Panc1 (cell line): ENCODE results near the gene PROK1. TPM values are rescaled to one million over a fixed set of nuclear protein-coding genes. Genes with fewer than 3 reads are reported as not detected.

Experiments
- ATAC-seq: fragments of 200-7000 bp; cut with Tn5 transposase; 2 replicates; pipeline ENCODE4 v1.9.1; 2020; ENCODE audit warnings: mild to moderate bottlenecking, moderate library complexity
- BruUV-seq: library from RNA; stranded (reverse); fragments of 400-500 nt; replicated peaks from 2 replicates; lab custom pipeline; 2021; lab: Mats Ljungman, UMichigan
- CTCF ChIA-PET: fragments of 300-600 bp; sonication (Branson Sonifier 250); formaldehyde crosslinking; loops from one replicate; lab custom pipeline; 2022; ENCODE audit warnings: antibody characterized with exemption; lab: Charles Lee
- POLR2A ChIA-PET: fragments of 300-600 bp; sonication (Branson Sonifier 250); formaldehyde crosslinking; loops from one replicate; lab custom pipeline; 2022; ENCODE audit warnings: antibody characterized with exemption; lab: Charles Lee
- DNase-seq: peaks from one replicate; pipeline ENCODE4 v3.0.0-alpha.2; 2010; ENCODE audit warnings: low read depth, low spot score
- H3K27ac ChIP-seq: 2 replicates; pipeline ENCODE4 v1.5.1; 2011; ENCODE audit warnings: mild to moderate bottlenecking, low read length, inconsistent platforms
- H3K27me3 ChIP-seq: fragments of 200-500 bp; sonication (Bioruptor generic); 2 replicates; pipeline ENCODE4 v1.6.0; 2014; ENCODE audit warnings: low read length, inconsistent platforms; ENCODE audit not compliant: control insufficient read depth, insufficient read depth
- H3K36me3 ChIP-seq: fragments of 200-500 bp; sonication (Bioruptor generic); 2 replicates; pipeline ENCODE4 v1.5.1; 2014; ENCODE audit warnings: inconsistent platforms, mild to moderate bottlenecking, low read length, moderate library complexity; ENCODE audit not compliant: control insufficient read depth, insufficient read depth
- H3K4me1 ChIP-seq: 2 replicates; pipeline ENCODE4 v1.5.1; 2011; ENCODE audit warnings: inconsistent platforms, mild to moderate bottlenecking, low read length, moderate library complexity; ENCODE audit not compliant: control insufficient read depth, insufficient read depth
- H3K4me3 ChIP-seq, 2 experiments: 2 replicates each; pipeline ENCODE4 v1.5.1; 2011 to 2012; ENCODE audit warnings: low read depth in 2 of 2, low read length in 2 of 2, mild to moderate bottlenecking in 2 of 2, inconsistent platforms in 1 of 2, moderate library complexity in 1 of 2
- H3K9me3 ChIP-seq: fragments of 200-500 bp; sonication (Bioruptor generic); 2 replicates; pipeline ENCODE4 v1.5.1; 2014; ENCODE audit warnings: low read depth, mild to moderate bottlenecking, inconsistent platforms, low read length, moderate library complexity; ENCODE audit not compliant: control insufficient read depth, insufficient read depth
- POLR2AphosphoS5 ChIP-seq: IDR thresholded peaks from 2 replicates; pipeline ENCODE4 v1.6.1; 2012; ENCODE audit warnings: mild to moderate bottlenecking, low read depth, low read length, moderate library complexity
- SIN3A ChIP-seq: IDR thresholded peaks from 2 replicates; pipeline ENCODE4 v1.6.1; 2012; ENCODE audit warnings: low read depth, mild to moderate bottlenecking, low read length, moderate library complexity, borderline replicate concordance; ENCODE audit not compliant: insufficient read depth
- TCF7L2 ChIP-seq: IDR thresholded peaks from 2 replicates; pipeline ENCODE4 v1.6.1; 2011; ENCODE audit warnings: mild to moderate bottlenecking, low read depth, low read length, inconsistent platforms
- in situ Hi-C: cut with HindIII; loops from 2 replicates; pipeline ENCODE4 v1.10.0; 2016; ENCODE audit warnings: low sequenced_read_pairs, low pct_unique_long_range_greater_than_20kb
- intact Hi-C: fragments of 100-400 bp; cut with micrococcal nuclease; formaldehyde crosslinking; loops from one replicate; pipeline ENCODE4 v1.10.0; 2022; ENCODE audit not compliant: unreplicated experiment
- total RNA-seq: library from RNA; stranded (reverse); gene quantifications from one replicate; pipeline ENCODE4 v1.2.1, GENCODE V29; 2021; ENCODE audit not compliant: unreplicated experiment
- TF ChIP-seq, protein P1 (sequence below), 2 experiments: IDR thresholded peaks; 2 replicates each; pipeline ENCODE4 v1.6.1; 2011 to 2012; ENCODE audit warnings: low read depth in 2 of 2, control low read depth in 1 of 2, low read length in 1 of 2, mild to moderate bottlenecking in 1 of 2, moderate library complexity in 1 of 2; ENCODE audit not compliant: insufficient read depth in 1 of 2
- TF ChIP-seq, protein P2 (sequence below): fragments of 450-650 bp; IDR thresholded peaks from 2 replicates; pipeline ENCODE4 v1.5.1; 2017; ENCODE audit warnings: mild to moderate bottlenecking

Gene PROK1
- total RNA-seq, 1 experiment from 2014 or later = not detected

DNA sequence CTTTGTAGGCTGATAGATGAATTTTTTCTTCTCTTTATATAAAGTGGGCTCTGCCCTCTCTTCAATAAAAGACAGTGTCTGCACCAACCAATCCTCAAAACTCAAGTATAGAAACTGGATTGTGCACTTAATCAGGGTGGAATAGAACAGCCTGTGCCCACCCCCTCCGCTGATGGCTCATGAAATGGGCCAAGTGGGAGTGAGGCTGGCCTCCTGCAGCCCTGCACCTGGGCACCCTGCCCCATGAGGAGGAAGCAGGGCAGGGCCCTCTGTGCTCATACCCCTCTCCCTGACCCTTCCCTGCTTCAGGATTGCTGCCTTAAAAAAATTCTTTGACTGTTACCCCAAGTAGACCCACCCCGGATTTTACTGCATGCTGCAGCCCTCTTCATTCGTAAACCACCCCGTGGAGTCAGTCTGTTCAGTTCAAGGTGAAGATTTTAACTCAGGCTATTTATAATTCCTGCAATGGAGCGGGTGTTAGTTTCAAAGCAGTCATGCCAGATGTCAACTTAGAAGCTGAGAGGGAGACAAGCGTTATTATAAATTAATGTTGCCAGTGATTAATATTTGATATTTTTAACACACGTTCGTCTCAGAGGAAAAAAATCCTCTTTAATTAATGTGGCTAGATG lies 15.8 kb downstream of the PROK1 start:
- TF ChIP-seq POLR2AphosphoS5 (no peak), SIN3A (no peak), TCF7L2 (no peak)
- TF ChIP-seq, protein P1, sequence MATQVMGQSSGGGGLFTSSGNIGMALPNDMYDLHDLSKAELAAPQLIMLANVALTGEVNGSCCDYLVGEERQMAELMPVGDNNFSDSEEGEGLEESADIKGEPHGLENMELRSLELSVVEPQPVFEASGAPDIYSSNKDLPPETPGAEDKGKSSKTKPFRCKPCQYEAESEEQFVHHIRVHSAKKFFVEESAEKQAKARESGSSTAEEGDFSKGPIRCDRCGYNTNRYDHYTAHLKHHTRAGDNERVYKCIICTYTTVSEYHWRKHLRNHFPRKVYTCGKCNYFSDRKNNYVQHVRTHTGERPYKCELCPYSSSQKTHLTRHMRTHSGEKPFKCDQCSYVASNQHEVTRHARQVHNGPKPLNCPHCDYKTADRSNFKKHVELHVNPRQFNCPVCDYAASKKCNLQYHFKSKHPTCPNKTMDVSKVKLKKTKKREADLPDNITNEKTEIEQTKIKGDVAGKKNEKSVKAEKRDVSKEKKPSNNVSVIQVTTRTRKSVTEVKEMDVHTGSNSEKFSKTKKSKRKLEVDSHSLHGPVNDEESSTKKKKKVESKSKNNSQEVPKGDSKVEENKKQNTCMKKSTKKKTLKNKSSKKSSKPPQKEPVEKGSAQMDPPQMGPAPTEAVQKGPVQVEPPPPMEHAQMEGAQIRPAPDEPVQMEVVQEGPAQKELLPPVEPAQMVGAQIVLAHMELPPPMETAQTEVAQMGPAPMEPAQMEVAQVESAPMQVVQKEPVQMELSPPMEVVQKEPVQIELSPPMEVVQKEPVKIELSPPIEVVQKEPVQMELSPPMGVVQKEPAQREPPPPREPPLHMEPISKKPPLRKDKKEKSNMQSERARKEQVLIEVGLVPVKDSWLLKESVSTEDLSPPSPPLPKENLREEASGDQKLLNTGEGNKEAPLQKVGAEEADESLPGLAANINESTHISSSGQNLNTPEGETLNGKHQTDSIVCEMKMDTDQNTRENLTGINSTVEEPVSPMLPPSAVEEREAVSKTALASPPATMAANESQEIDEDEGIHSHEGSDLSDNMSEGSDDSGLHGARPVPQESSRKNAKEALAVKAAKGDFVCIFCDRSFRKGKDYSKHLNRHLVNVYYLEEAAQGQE (IDR thresholded peaks at IDR 0.05; ENCODE audit: insufficient read depth in 1 of 2, low read depth in 2 of 2, low read length in 1 of 2) = no peak
- TF ChIP-seq, protein P2, sequence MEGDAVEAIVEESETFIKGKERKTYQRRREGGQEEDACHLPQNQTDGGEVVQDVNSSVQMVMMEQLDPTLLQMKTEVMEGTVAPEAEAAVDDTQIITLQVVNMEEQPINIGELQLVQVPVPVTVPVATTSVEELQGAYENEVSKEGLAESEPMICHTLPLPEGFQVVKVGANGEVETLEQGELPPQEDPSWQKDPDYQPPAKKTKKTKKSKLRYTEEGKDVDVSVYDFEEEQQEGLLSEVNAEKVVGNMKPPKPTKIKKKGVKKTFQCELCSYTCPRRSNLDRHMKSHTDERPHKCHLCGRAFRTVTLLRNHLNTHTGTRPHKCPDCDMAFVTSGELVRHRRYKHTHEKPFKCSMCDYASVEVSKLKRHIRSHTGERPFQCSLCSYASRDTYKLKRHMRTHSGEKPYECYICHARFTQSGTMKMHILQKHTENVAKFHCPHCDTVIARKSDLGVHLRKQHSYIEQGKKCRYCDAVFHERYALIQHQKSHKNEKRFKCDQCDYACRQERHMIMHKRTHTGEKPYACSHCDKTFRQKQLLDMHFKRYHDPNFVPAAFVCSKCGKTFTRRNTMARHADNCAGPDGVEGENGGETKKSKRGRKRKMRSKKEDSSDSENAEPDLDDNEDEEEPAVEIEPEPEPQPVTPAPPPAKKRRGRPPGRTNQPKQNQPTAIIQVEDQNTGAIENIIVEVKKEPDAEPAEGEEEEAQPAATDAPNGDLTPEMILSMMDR = no peak
- no TSS peak for BruUV-seq
- ChIA-PET POLR2A (no interaction called here), CTCF (no interaction called here)
- in situ Hi-C loops (no loop called here), intact Hi-C loops (loop anchor here (10.0 kb wide), 1 partner anchor 152 kb away; no protein-coding TSS in a partner anchor)
- no peak for DNase-seq
- no peak for ATAC-seq
- Histone ChIP-seq H3K9me3 (no peaks in the 10 kb centered on the region), H3K36me3 (no peaks in the 10 kb centered on the region), H3K4me3 (no peak overlapping the region), H3K27me3 (no peaks in the 10 kb centered on the region), H3K27ac (no peak overlapping the region), H3K4me1 (no peaks in the 10 kb centered on the region; the same call in 1 of the 2 replicates)

- no peak for TF ChIP-seq TCF7L2
- TF ChIP-seq SIN3A = no peak
- no peak for TF ChIP-seq POLR2AphosphoS5
- TF ChIP-seq, protein P2 = peak; percentile 32
- no peaks in the 10 kb centered on the region for H3K9me3 ChIP-seq
- ATAC-seq (peak; percentile 68), DNase-seq (no peak)
- no peak overlapping the region for H3K27ac ChIP-seq
- H3K4me1 ChIP-seq = no peaks in the 10 kb centered on the region
- H3K27me3 ChIP-seq = no peaks in the 10 kb centered on the region
- in situ Hi-C loops (no loop called here), intact Hi-C loops (no loop called here)
- no TSS peak for BruUV-seq
- CTCF ChIA-PET = no interaction called here
- H3K36me3 ChIP-seq = no peaks in the 10 kb centered on the region
- POLR2A ChIA-PET = no interaction called here
- H3K4me3 ChIP-seq = no peak overlapping the region
Measured at GRCh38 chr1:110471131-110471530, 20.2 kb downstream of the PROK1 start.
